ENCODE data around the gene GALNT10. TPM values are rescaled to one million over a fixed set of nuclear protein-coding genes. Genes with fewer than 3 reads are reported as not detected.

GALNT10 gene
- total and polyA plus RNA-seq, 2 of the 4 experiments (the other 2 are of a cell fraction), result 46.2 to 67.0 TPM

- Histone ChIP-seq H3K79me1 (ENCODE audit: low read depth in 1 of 2, low read length in 2 of 2) (peaks cover 30 to 62% of the 10 kb centered on the region in 2 experiments), H3K36me3 (ENCODE audit: control insufficient read depth, insufficient read depth, low read length) (no peaks in the 10 kb centered on the region; the same call in 1 of the 2 replicates), H4K20me1 (ENCODE audit: insufficient read depth, low read length) (no peaks in the 10 kb centered on the region), H2AK5ac (ENCODE audit: low read depth, low read length) (no peak overlapping the region), H2AK9ac (replicated peaks; ENCODE audit: low read depth, low read length, poor library complexity) (no peak overlapping the region), H2BK120ac (ENCODE audit: low read depth, low read length) (no peak overlapping the region), H2BK15ac (ENCODE audit: low read depth, low read length) (no peak overlapping the region), H3K9me3 (ENCODE audit: control insufficient read depth, insufficient read depth, low read length) (no peaks in the 10 kb centered on the region), H3K23ac (ENCODE audit: low read depth, low read length) (no peak overlapping the region), H3K4ac (ENCODE audit: low read depth, low read length) (no peak overlapping the region), H3K9me1 (ENCODE audit: insufficient read depth, low read length) (peaks cover 15% of the 10 kb centered on the region), H3K4me2 (ENCODE audit: low read depth, low read length) (no peak overlapping the region), H4K8ac (ENCODE audit: low read depth in 2 of 2, low read length in 2 of 2) (no peak overlapping the region), H4K91ac (ENCODE audit: insufficient read depth, low read depth, low read length) (no peak overlapping the region), H2AFZ (replicated peaks; ENCODE audit: low read length, poor library complexity) (no peak overlapping the region), H2BK20ac (ENCODE audit: low read depth, low read length) (no peak overlapping the region), H3K27me3 (ENCODE audit: control insufficient read depth, insufficient read depth, low read length) (no peaks in the 10 kb centered on the region), H3K4me3 (ENCODE audit: insufficient read depth, low read depth, low read length) (no peak overlapping the region), H3K9ac (ENCODE audit: low read depth, low read length) (no peak overlapping the region), H3K56ac (ENCODE audit: extremely low read depth, insufficient read depth, low read length) (no peak overlapping the region), H3K18ac (ENCODE audit: low read depth, low read length) (no peak overlapping the region), H3K27ac (ENCODE audit: insufficient read depth, low read length) (no peak overlapping the region), H2BK5ac (ENCODE audit: low read depth, low read length, poor library complexity, severe bottlenecking) (no peak overlapping the region), H4K5ac (ENCODE audit: low read depth, low read length) (no peak overlapping the region), H3K14ac (replicated peaks; ENCODE audit: low read depth, low read length) (no peak overlapping the region), H3K4me1 (ENCODE audit: control insufficient read depth, insufficient read depth, low read length) (no peaks in the 10 kb centered on the region)
- no peak for ATAC-seq (ENCODE audit: low read depth)
- intact Hi-C loops (cut with micrococcal nuclease) (no loop called here), in situ Hi-C loops (cut with MboI; ENCODE audit: low sequenced_read_pairs) (no loop called here), dilution Hi-C loops (cut with HindIII; ENCODE audit: low sequenced_read_pairs, unreplicated experiment) (no loop called here)
- BruUV-seq (replicated peaks), result no TSS peak
- ChIA-PET CTCF (no interaction called here), POLR2A (ENCODE audit: unreplicated experiment) (no interaction called here)
- DNase-seq, result no peak
- no CpG with 5 or more reads among the region's 3 CpGs for WGBS, 2 experiments (ENCODE audit: extremely low coverage in 2 of 2, insufficient read length in 1 of 2)
- TF ChIP-seq SMC3 (IDR thresholded peaks at IDR 0.05; ENCODE audit: low read depth, low read length) (no peak), ELK1 (IDR thresholded peaks at IDR 0.05; ENCODE audit: borderline replicate concordance, low read depth, low read length) (no peak)
Observed at GRCh38 chr5:154315196-154315595, 124.7 kb downstream of the GALNT10 start.

Measured in IMR-90 (cell line).